ENCODE data around the gene PARVA.

Gene PARVA

GRCh38 chr11:12376259-12377081 lies 901 bp upstream of the PARVA start:
- DNase-seq (ENCODE audit: low read depth in 2 of 2) = no peak

GRCh38 chr11:12377824-12378593 lies 638 bp downstream of the PARVA start:
- DNase-seq (ENCODE audit: low read depth in 2 of 2) = no peak

- DNase-seq (ENCODE audit: low read depth in 2 of 2) = no peak
These were observed 3.4 kb downstream of the PARVA start for GRCh38 chr11:12380565-12381325.

- no peak for DNase-seq (ENCODE audit: low read depth in 2 of 2)
These were observed 4.5 kb downstream of the PARVA start for GRCh38 chr11:12381875-12382274.

- DNase-seq (ENCODE audit: low read depth in 2 of 2) = no peak
These were observed 5.1 kb downstream of the PARVA start for GRCh38 chr11:12382451-12382850.

GRCh38 chr11:12386309-12386708 lies 8.9 kb downstream of the PARVA start:
- no peak for DNase-seq (ENCODE audit: low read depth in 2 of 2)

GRCh38 chr11:12386745-12387144 lies 9.4 kb downstream of the PARVA start:
- no peak for DNase-seq (ENCODE audit: low read depth in 2 of 2)

GRCh38 chr11:12388173-12388572 lies 10.8 kb downstream of the PARVA start:
- DNase-seq (ENCODE audit: low read depth in 2 of 2) = no peak

- no peak for DNase-seq (ENCODE audit: low read depth in 2 of 2)
These were observed 11.7 kb downstream of the PARVA start for GRCh38 chr11:12388939-12389670.

- DNase-seq (ENCODE audit: low read depth in 2 of 2) = no peak
These were observed 12.6 kb downstream of the PARVA start for GRCh38 chr11:12389676-12390657.

GRCh38 chr11:12390687-12391110 lies 13.3 kb downstream of the PARVA start:
- DNase-seq (ENCODE audit: low read depth in 2 of 2) = no peak

- DNase-seq (ENCODE audit: low read depth in 2 of 2) = no peak
These were observed 15.3 kb downstream of the PARVA start for GRCh38 chr11:12392672-12393071.

GRCh38 chr11:12393691-12394090 lies 16.3 kb downstream of the PARVA start:
- no peak for DNase-seq (ENCODE audit: low read depth in 2 of 2)

GRCh38 chr11:12394601-12395000 lies 17.2 kb downstream of the PARVA start:
- no peak for DNase-seq (ENCODE audit: low read depth in 2 of 2)

GRCh38 chr11:12395333-12395732 lies 18.0 kb downstream of the PARVA start:
- no peak for DNase-seq (ENCODE audit: low read depth in 2 of 2)

- DNase-seq (ENCODE audit: low read depth in 2 of 2) = no peak
These were observed 20.6 kb downstream of the PARVA start for GRCh38 chr11:12397931-12398334.

- no peak for DNase-seq (ENCODE audit: low read depth in 2 of 2)
These were observed 22.0 kb downstream of the PARVA start for GRCh38 chr11:12399355-12399754.

GRCh38 chr11:12402025-12402424 lies 24.7 kb downstream of the PARVA start:
- DNase-seq (ENCODE audit: low read depth in 2 of 2) = no peak

- no peak for DNase-seq (ENCODE audit: low read depth in 2 of 2)
These were observed 25.3 kb downstream of the PARVA start for GRCh38 chr11:12402691-12403120.

Measured in stimulated activated CD4-positive, alpha-beta T cell treated with anti-CD3 and anti-CD28 coated beads, Interleukin-4, amount 100 ng/mL, for 48 hours (primary cell).